Natural killer cell (primary cell): Measurements from ENCODE around the gene DIP2A. TPM values are rescaled to one million over a fixed set of nuclear protein-coding genes. Genes with fewer than 3 reads are reported as not detected.
A peak's percentile ranks its signal among the peaks of the same experiment; 100 is the strongest.
"Not testable (repeated sequence)": the region's sequence is repeated elsewhere in the genome, so short reads cannot be mapped to it uniquely, and the experiment has no call there.

Source experiments
- ATAC-seq, 3 donors: fragments of 150-1000 bp in 2 of 3; fragments of 200-7000 bp in 1 of 3; cut with Tn5 transposase; 1 replicate in 1 of 3; 2 replicates in 2 of 3; pipeline ENCODE4 v1.10.0; 2021; ENCODE audit warnings: mild to moderate bottlenecking in 2 of 3, moderate library complexity in 2 of 3
- DNase-seq, 2 donors: peaks; one replicate each; pipeline versions ENCODE4 v3.0.0 to v3.0.0-alpha.2; 2013 to 2021; ENCODE audit warnings: mixed read lengths in 1 of 2
- H3K27ac ChIP-seq: one replicate; pipeline ENCODE4 v1.5.1; 2013; ENCODE audit warnings: mild to moderate bottlenecking, low read length
- H3K27me3 ChIP-seq: one replicate; pipeline ENCODE4 v1.6.1; 2013; ENCODE audit warnings: low read length; ENCODE audit not compliant: control insufficient read depth, insufficient read depth
- H3K36me3 ChIP-seq: one replicate; pipeline ENCODE4 v1.6.1; 2013; ENCODE audit warnings: low read length; ENCODE audit not compliant: control insufficient read depth, insufficient read depth
- H3K4me1 ChIP-seq: one replicate; pipeline ENCODE4 v1.6.1; 2013; ENCODE audit warnings: low read length; ENCODE audit not compliant: control insufficient read depth, insufficient read depth
- H3K4me3 ChIP-seq: one replicate; pipeline ENCODE4 v1.5.1; 2013; ENCODE audit warnings: low read length
- H3K9me3 ChIP-seq: one replicate; pipeline ENCODE4 v1.6.1; 2013; ENCODE audit warnings: low read length; ENCODE audit not compliant: control insufficient read depth, insufficient read depth
- H3K27ac Mint-ChIP-seq, 2 donors: one replicate each; pipeline ENCODE4 v1.8.0; 2022; ENCODE audit warnings: mild to moderate bottlenecking in 2 of 2, mixed read lengths in 2 of 2, moderate library complexity in 1 of 2
- H3K27me3 Mint-ChIP-seq, 2 donors: one replicate each; pipeline ENCODE4 v1.8.0; 2022; ENCODE audit warnings: low read depth in 2 of 2, mixed read lengths in 2 of 2
- H3K36me3 Mint-ChIP-seq: one replicate; pipeline ENCODE4 v1.8.0; 2022; ENCODE audit warnings: mixed read lengths
- H3K4me1 Mint-ChIP-seq, 2 donors: one replicate each; pipeline ENCODE4 v1.8.0; 2022; ENCODE audit warnings: mixed read lengths in 2 of 2
- H3K4me3 Mint-ChIP-seq: one replicate; pipeline ENCODE4 v1.8.0; 2022; ENCODE audit warnings: mild to moderate bottlenecking, moderate library complexity, mixed read lengths
- H3K9me3 Mint-ChIP-seq, 2 donors: one replicate each; pipeline ENCODE4 v1.8.0; 2022; ENCODE audit warnings: mixed read lengths in 2 of 2
- WGBS: methylation state at CpG from one replicate; pipeline ENCODE4 v1.1.7; 2013; ENCODE audit warnings: missing lambda C conversion rate; ENCODE audit not compliant: insufficient coverage; 5-methylcytosine and 5-hydroxymethylcytosine counted together
- intact Hi-C: fragments of 100-400 bp; cut with micrococcal nuclease; formaldehyde crosslinking; loops from one replicate; pipeline ENCODE4 v1.14.2; 2022
- total RNA-seq, 4 donors: library from RNA; stranded (reverse); fragments of 120-200 nt in 1 of 4; gene quantifications; one replicate each; pipeline versions ENCODE4 v1.2.3 to v1.2.4, GENCODE V29; 2013 to 2022
- TF ChIP-seq, protein P1 (sequence below): fragments of 200-600 bp; IDR thresholded peaks from one replicate; pipeline ENCODE4 v1.8.0; 2022; ENCODE audit warnings: antibody characterized with exemption

Gene DIP2A
- total RNA-seq, 3 donors from 2014 or later (not counting 1 experiment from before 2014, with no cell fraction given): 166 to 308 (median 170) TPM

- peaks cover 9% of the 10 kb centered on the region for H3K36me3 Mint-ChIP-seq
- Histone ChIP-seq H3K9me3 (no peaks in the 10 kb centered on the region), H3K27ac (no peak overlapping the region), H3K36me3 (peaks cover 48% of the 10 kb centered on the region), H3K4me1 (peaks cover 5% of the 10 kb centered on the region), H3K4me3 (no peak overlapping the region), H3K27me3 (no peaks in the 10 kb centered on the region)
- peaks cover 0 to 17% of the 10 kb centered on the region in 2 donors for H3K4me1 Mint-ChIP-seq
- peak overlapping the region in 1 of 2 donors; percentile 8 for H3K27ac Mint-ChIP-seq
- peak overlapping the region; percentile 9 for H3K4me3 Mint-ChIP-seq
- no peak for ATAC-seq
- WGBS: 97% methylated on average over 21 of the region's 21 CpGs
- H3K9me3 Mint-ChIP-seq: no peaks in the 10 kb centered on the region
- intact Hi-C loops: no loop called here
- H3K27me3 Mint-ChIP-seq: no peaks in the 10 kb centered on the region
- TF ChIP-seq, protein P1, sequence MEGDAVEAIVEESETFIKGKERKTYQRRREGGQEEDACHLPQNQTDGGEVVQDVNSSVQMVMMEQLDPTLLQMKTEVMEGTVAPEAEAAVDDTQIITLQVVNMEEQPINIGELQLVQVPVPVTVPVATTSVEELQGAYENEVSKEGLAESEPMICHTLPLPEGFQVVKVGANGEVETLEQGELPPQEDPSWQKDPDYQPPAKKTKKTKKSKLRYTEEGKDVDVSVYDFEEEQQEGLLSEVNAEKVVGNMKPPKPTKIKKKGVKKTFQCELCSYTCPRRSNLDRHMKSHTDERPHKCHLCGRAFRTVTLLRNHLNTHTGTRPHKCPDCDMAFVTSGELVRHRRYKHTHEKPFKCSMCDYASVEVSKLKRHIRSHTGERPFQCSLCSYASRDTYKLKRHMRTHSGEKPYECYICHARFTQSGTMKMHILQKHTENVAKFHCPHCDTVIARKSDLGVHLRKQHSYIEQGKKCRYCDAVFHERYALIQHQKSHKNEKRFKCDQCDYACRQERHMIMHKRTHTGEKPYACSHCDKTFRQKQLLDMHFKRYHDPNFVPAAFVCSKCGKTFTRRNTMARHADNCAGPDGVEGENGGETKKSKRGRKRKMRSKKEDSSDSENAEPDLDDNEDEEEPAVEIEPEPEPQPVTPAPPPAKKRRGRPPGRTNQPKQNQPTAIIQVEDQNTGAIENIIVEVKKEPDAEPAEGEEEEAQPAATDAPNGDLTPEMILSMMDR: no peak
- DNase-seq: no peak
Measured at GRCh38 chr21:46431448-46431847, 27.2 kb upstream of the DIP2A start.

DNA sequence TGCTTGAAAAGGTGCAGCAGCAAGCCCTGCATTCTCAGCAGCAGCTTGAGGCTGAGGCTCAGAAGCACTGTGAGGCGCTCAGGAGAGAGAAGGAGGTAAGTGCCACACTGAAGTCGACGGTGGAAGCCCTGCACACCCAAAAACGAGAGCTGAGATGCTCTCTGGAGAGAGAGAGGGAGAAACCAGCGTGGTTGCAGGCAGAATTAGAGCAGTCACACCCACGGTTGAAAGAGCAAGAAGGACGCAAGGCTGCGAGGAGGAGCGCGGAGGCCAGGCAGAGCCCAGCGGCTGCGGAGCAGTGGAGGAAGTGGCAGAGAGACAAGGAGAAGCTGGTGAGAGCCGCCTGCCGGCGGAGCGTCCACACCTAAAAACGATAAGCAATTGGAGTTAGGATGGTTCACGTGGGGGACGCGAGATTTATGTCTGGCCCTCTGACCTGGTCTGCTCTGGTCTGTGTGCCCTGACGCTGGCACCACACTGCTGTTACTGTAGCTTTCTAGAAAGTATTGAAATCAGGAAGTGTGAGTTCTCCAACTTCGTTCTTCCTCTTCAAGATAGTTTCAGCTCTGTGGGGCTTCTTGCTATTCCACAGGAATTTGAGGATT lies 26.7 kb upstream of the DIP2A start:
- no peak overlapping the region for H3K4me3 ChIP-seq
- peaks cover 53% of the 10 kb centered on the region for H3K36me3 ChIP-seq
- peak overlapping the region in 1 of 2 donors; percentile 8 for H3K27ac Mint-ChIP-seq

GRCh38 chr21:46433116-46433515 lies 25.6 kb upstream of the DIP2A start:
- peaks cover 52% of the 10 kb centered on the region for H3K36me3 ChIP-seq
- 98% methylated on average over 9 of the region's 11 CpGs for WGBS
- H3K27ac Mint-ChIP-seq, H3K27me3 Mint-ChIP-seq, H3K4me3 ChIP-seq, H3K27me3 ChIP-seq, H3K9me3 Mint-ChIP-seq, ATAC-seq, H3K9me3 ChIP-seq, H3K36me3 Mint-ChIP-seq, H3K27ac ChIP-seq, H3K4me3 Mint-ChIP-seq, intact Hi-C loops, DNase-seq, H3K4me1 ChIP-seq: not testable (repeated sequence)
- H3K4me1 Mint-ChIP-seq: peaks cover 9 to 14% of the 10 kb centered on the region in 2 donors

More for the DNA sequence above, 26.7 kb upstream of the DIP2A start:
- Mint-ChIP-seq H3K27me3 (no peaks in the 10 kb centered on the region), H3K36me3 (peaks cover 9% of the 10 kb centered on the region), H3K9me3 (no peaks in the 10 kb centered on the region), H3K4me3 (peak overlapping the region; percentile 9), H3K4me1 (peaks cover under 1 to 13% of the 10 kb centered on the region in 2 donors)
- TF ChIP-seq, protein P1: no peak
- intact Hi-C loops: no loop called here
- ATAC-seq (no peak), DNase-seq (peak in 1 of 2 donors; percentile 41)
- 77% methylated on average over 22 of the region's 22 CpGs for WGBS
- Histone ChIP-seq H3K27ac (no peak overlapping the region), H3K4me1 (peaks cover 3% of the 10 kb centered on the region), H3K27me3 (no peaks in the 10 kb centered on the region), H3K9me3 (no peaks in the 10 kb centered on the region)

DNA sequence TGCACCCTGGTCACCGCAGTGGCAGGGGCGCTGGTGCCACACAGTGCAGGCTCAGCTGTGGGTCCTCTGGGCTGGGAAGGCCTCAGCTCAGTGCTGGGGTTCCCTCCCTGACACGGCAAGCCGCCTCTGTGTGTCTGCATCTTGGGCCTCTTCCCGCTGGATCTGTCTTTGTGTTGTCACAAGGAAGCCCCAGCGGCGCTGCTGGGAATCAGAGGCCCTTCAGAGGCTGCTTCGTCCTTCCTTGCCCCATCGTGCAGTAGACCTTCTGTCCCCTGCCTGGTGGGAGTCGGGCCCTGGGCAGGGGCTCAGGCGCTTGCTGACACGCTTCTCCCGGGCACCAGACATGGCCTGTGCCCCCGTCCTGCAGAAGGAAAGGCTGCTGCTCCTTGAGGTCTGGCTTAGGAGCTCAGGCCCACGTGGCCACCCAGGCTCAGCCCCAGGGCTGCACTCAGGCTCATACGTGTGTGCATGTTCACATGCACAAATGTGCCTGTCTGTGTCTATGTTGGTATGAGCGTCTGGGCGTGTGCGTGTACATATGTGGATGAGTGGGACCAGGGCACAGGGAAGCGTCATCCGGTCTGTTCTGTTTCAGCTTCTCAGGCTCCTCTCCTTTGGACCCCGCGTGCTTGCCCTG lies 24.3 kb upstream of the DIP2A start:
- ATAC-seq (no peak), DNase-seq (no peak)
- no peaks in the 10 kb centered on the region for H3K27me3 ChIP-seq
- H3K9me3 ChIP-seq: no peaks in the 10 kb centered on the region
- H3K4me3 ChIP-seq: no peak overlapping the region
- Mint-ChIP-seq H3K4me3 (no peak overlapping the region), H3K27me3 (no peaks in the 10 kb centered on the region), H3K9me3 (no peaks in the 10 kb centered on the region), H3K4me1 (peaks cover 9 to 14% of the 10 kb centered on the region in 2 donors), H3K36me3 (peaks cover 9% of the 10 kb centered on the region), H3K27ac (no peak overlapping the region)
- H3K4me1 ChIP-seq: peaks cover 9% of the 10 kb centered on the region
- peaks cover 49% of the 10 kb centered on the region for H3K36me3 ChIP-seq
- 97% methylated on average over 23 of the region's 23 CpGs for WGBS
- H3K27ac ChIP-seq: no peak overlapping the region
- TF ChIP-seq, protein P1: no peak
- intact Hi-C loops: no loop called here
